Activated naive CD4-positive, alpha-beta T cell treated with anti-CD3 and anti-CD28 coated beads for 36 hours (primary cell): ENCODE data around the gene SORBS1. TPM values are rescaled to one million over a fixed set of nuclear protein-coding genes. Genes with fewer than 3 reads are reported as not detected.

Experiments
- CTCF ChIA-PET: fragments of 350-600 bp; sonication (Branson Sonifier 250); formaldehyde crosslinking; loops from one replicate; lab custom pipeline; 2021; ENCODE audit warnings: antibody characterized with exemption; lab: Charles Lee
- DNase-seq: peaks from one replicate; pipeline ENCODE4 v3.0.0-alpha.2; 2020
- H3K27ac Mint-ChIP-seq: one replicate; pipeline ENCODE4 v1.8.0; 2021; ENCODE audit warnings: mild to moderate bottlenecking, mixed read lengths
- H3K27me3 Mint-ChIP-seq: one replicate; pipeline ENCODE4 v1.8.0; 2021; ENCODE audit warnings: low read depth, mixed read lengths
- H3K36me3 Mint-ChIP-seq: one replicate; pipeline ENCODE4 v1.8.0; 2021; ENCODE audit warnings: low read depth, mixed read lengths
- H3K4me1 Mint-ChIP-seq: one replicate; pipeline ENCODE4 v1.8.0; 2021; ENCODE audit warnings: low read depth, mixed read lengths
- H3K4me3 Mint-ChIP-seq: one replicate; pipeline ENCODE4 v1.8.0; 2021; ENCODE audit warnings: mild to moderate bottlenecking, moderate library complexity, mixed read lengths
- H3K9me3 Mint-ChIP-seq: one replicate; pipeline ENCODE4 v1.8.0; 2021; ENCODE audit warnings: mixed read lengths
- intact Hi-C: fragments of 100-400 bp; cut with micrococcal nuclease; formaldehyde crosslinking; loops from one replicate; pipeline ENCODE4 v1.15.1; 2023
- total RNA-seq, 2 experiments: library from RNA; stranded (reverse); gene quantifications; one replicate each; pipeline ENCODE4 v1.2.3, GENCODE V29; 2021

Gene SORBS1
- total RNA-seq, 2 experiments from 2014 or later, result 0.77 to 0.93 TPM

- DNase-seq, result no peak
- no peaks in the 10 kb centered on the region for H3K4me1 Mint-ChIP-seq
- no peaks in the 10 kb centered on the region for H3K36me3 Mint-ChIP-seq
- no peaks in the 10 kb centered on the region for H3K9me3 Mint-ChIP-seq
- no peak overlapping the region for H3K4me3 Mint-ChIP-seq
- intact Hi-C loops, result no loop called here
- no peak overlapping the region for H3K27ac Mint-ChIP-seq
- CTCF ChIA-PET, result interaction anchor here (0.6 to 7.0 kb wide), 4 partner anchors 10 to 160 kb away, joined by 3 to 59 read pairs (median 3); no protein-coding TSS in a partner anchor
- peaks cover 3% of the 10 kb centered on the region for H3K27me3 Mint-ChIP-seq
Measured at GRCh38 chr10:95441547-95441923, 119.6 kb downstream of the SORBS1 start.

GRCh38 chr10:95440756-95441546 lies 120.2 kb downstream of the SORBS1 start:
- Mint-ChIP-seq H3K4me1 (no peaks in the 10 kb centered on the region), H3K9me3 (no peaks in the 10 kb centered on the region), H3K27me3 (peaks cover 3% of the 10 kb centered on the region), H3K4me3 (no peak overlapping the region), H3K36me3 (no peaks in the 10 kb centered on the region), H3K27ac (no peak overlapping the region)
- intact Hi-C loops, result no loop called here
- CTCF ChIA-PET, result interaction anchor here (0.6 to 7.0 kb wide), 5 partner anchors 9 to 160 kb away, joined by 3 to 59 read pairs (median 3); no protein-coding TSS in a partner anchor
- DNase-seq, result no peak

GRCh38 chr10:95440038-95440725 lies 121.0 kb downstream of the SORBS1 start:
- Mint-ChIP-seq H3K4me1 (no peaks in the 10 kb centered on the region), H3K27ac (no peak overlapping the region), H3K9me3 (no peaks in the 10 kb centered on the region), H3K4me3 (no peak overlapping the region), H3K27me3 (peaks cover under 1% of the 10 kb centered on the region), H3K36me3 (no peaks in the 10 kb centered on the region)
- DNase-seq, result no peak
- intact Hi-C loops, result no loop called here
- CTCF ChIA-PET, result interaction anchor here (3.0 kb wide), 1 partner anchor 9 kb away, joined by 13 read pairs; no protein-coding TSS in a partner anchor

- Mint-ChIP-seq H3K36me3 (no peaks in the 10 kb centered on the region), H3K4me3 (no peak overlapping the region), H3K27me3 (no peaks in the 10 kb centered on the region), H3K9me3 (no peaks in the 10 kb centered on the region), H3K27ac (no peak overlapping the region), H3K4me1 (no peaks in the 10 kb centered on the region)
- no peak for DNase-seq
- intact Hi-C loops, result no loop called here
- CTCF ChIA-PET, result interaction anchor here (3.0 to 3.6 kb wide), 2 partner anchors 8 to 64 kb away, joined by 13 read pairs; no protein-coding TSS in a partner anchor
Measured at GRCh38 chr10:95438781-95439180, 122.4 kb downstream of the SORBS1 start.

- DNase-seq, result no peak
- H3K4me3 Mint-ChIP-seq, result no peak overlapping the region
- H3K27ac Mint-ChIP-seq, result no peak overlapping the region
- no peaks in the 10 kb centered on the region for H3K36me3 Mint-ChIP-seq
- H3K27me3 Mint-ChIP-seq, result no peaks in the 10 kb centered on the region
- intact Hi-C loops, result no loop called here
- CTCF ChIA-PET, result interaction anchor here (0.9 to 3.6 kb wide), 3 partner anchors 7 to 63 kb away, joined by 3 to 13 read pairs (median 13); no protein-coding TSS in a partner anchor
- no peaks in the 10 kb centered on the region for H3K9me3 Mint-ChIP-seq
- H3K4me1 Mint-ChIP-seq, result no peaks in the 10 kb centered on the region
Measured at GRCh38 chr10:95437669-95438068, 123.5 kb downstream of the SORBS1 start.

GRCh38 chr10:95435548-95436279 lies 125.5 kb downstream of the SORBS1 start:
- CTCF ChIA-PET, result no interaction called here
- Mint-ChIP-seq H3K9me3 (no peaks in the 10 kb centered on the region), H3K27ac (no peak overlapping the region), H3K36me3 (no peaks in the 10 kb centered on the region), H3K4me1 (no peaks in the 10 kb centered on the region), H3K27me3 (no peaks in the 10 kb centered on the region), H3K4me3 (no peak overlapping the region)
- DNase-seq, result no peak
- intact Hi-C loops, result no loop called here

GRCh38 chr10:95434583-95434982 lies 126.6 kb downstream of the SORBS1 start:
- no peak for DNase-seq
- Mint-ChIP-seq H3K9me3 (no peaks in the 10 kb centered on the region), H3K27me3 (no peaks in the 10 kb centered on the region), H3K36me3 (no peaks in the 10 kb centered on the region), H3K27ac (no peak overlapping the region), H3K4me1 (no peaks in the 10 kb centered on the region), H3K4me3 (no peak overlapping the region)
- CTCF ChIA-PET, result interaction anchor here (0.6 to 1.3 kb wide), 2 partner anchors 9 to 14 kb away, joined by 3 read pairs; no protein-coding TSS in a partner anchor
- intact Hi-C loops, result no loop called here

- CTCF ChIA-PET, result interaction anchor here (0.6 to 5.7 kb wide), 12 partner anchors 7 to 400 kb away, joined by 3 to 103 read pairs (median 8); no protein-coding TSS in a partner anchor
Measured at GRCh38 chr10:95431900-95432342, 129.2 kb downstream of the SORBS1 start.

GRCh38 chr10:95430231-95430951 lies 130.8 kb downstream of the SORBS1 start:
- DNase-seq, result peak; percentile 51
- H3K36me3 Mint-ChIP-seq, result no peaks in the 10 kb centered on the region
- no peak overlapping the region for H3K4me3 Mint-ChIP-seq
- H3K9me3 Mint-ChIP-seq, result no peaks in the 10 kb centered on the region
- no peaks in the 10 kb centered on the region for H3K4me1 Mint-ChIP-seq
- no peaks in the 10 kb centered on the region for H3K27me3 Mint-ChIP-seq
- intact Hi-C loops, result loop anchor here (1.0 kb wide), 3 partner anchors 56 to 412 kb away; no protein-coding TSS in a partner anchor
- H3K27ac Mint-ChIP-seq, result no peak overlapping the region
- CTCF ChIA-PET, result interaction anchor here (0.6 to 5.7 kb wide), 34 partner anchors 9 to 631 kb away, joined by 3 to 103 read pairs (median 4); no protein-coding TSS in a partner anchor

More at GRCh38 chr10:95431900-95432342, 129.2 kb downstream of the SORBS1 start:
- Mint-ChIP-seq H3K9me3 (no peaks in the 10 kb centered on the region), H3K36me3 (no peaks in the 10 kb centered on the region), H3K27ac (no peak overlapping the region), H3K27me3 (no peaks in the 10 kb centered on the region), H3K4me1 (no peaks in the 10 kb centered on the region), H3K4me3 (no peak overlapping the region)
- intact Hi-C loops, result no loop called here
- no peak for DNase-seq

- H3K4me1 Mint-ChIP-seq, result no peaks in the 10 kb centered on the region
- no peak for DNase-seq
- intact Hi-C loops, result loop anchor here (1.0 kb wide), 3 partner anchors 55 to 413 kb away; no protein-coding TSS in a partner anchor
- CTCF ChIA-PET, result interaction anchor here (0.7 to 5.7 kb wide), 19 partner anchors 9 to 632 kb away, joined by 3 to 103 read pairs (median 5); no protein-coding TSS in a partner anchor
- H3K9me3 Mint-ChIP-seq, result no peaks in the 10 kb centered on the region
- no peak overlapping the region for H3K4me3 Mint-ChIP-seq
- H3K36me3 Mint-ChIP-seq, result no peaks in the 10 kb centered on the region
- H3K27ac Mint-ChIP-seq, result no peak overlapping the region
- H3K27me3 Mint-ChIP-seq, result no peaks in the 10 kb centered on the region
Measured at GRCh38 chr10:95429639-95430038, 131.5 kb downstream of the SORBS1 start.

GRCh38 chr10:95428701-95429100 lies 132.5 kb downstream of the SORBS1 start:
- Mint-ChIP-seq H3K36me3 (no peaks in the 10 kb centered on the region), H3K4me1 (no peaks in the 10 kb centered on the region), H3K27me3 (no peaks in the 10 kb centered on the region), H3K27ac (no peak overlapping the region), H3K9me3 (no peaks in the 10 kb centered on the region), H3K4me3 (no peak overlapping the region)
- no peak for DNase-seq
- CTCF ChIA-PET, result interaction anchor here (3.4 to 5.7 kb wide), 4 partner anchors 16 to 173 kb away, joined by 15 to 103 read pairs (median 48); no protein-coding TSS in a partner anchor
- intact Hi-C loops, result no loop called here
